B cell (primary cell): Measurements from ENCODE around the gene LRRC10. TPM values are rescaled to one million over a fixed set of nuclear protein-coding genes. Genes with fewer than 3 reads are reported as not detected.
"Not testable (repeated sequence)": the region's sequence is repeated elsewhere in the genome, so short reads cannot be mapped to it uniquely, and the experiment has no call there.

Experiments
- ATAC-seq: fragments of 200-7000 bp; cut with Tn5 transposase; one replicate; pipeline ENCODE4 v1.10.0; 2021; ENCODE audit warnings: low read depth, mild to moderate bottlenecking, moderate number of reproducible peaks, moderate library complexity
- CTCF ChIA-PET: fragments of 350-600 bp; sonication (Branson Sonifier 250); formaldehyde crosslinking; loops from one replicate; lab custom pipeline; 2021; ENCODE audit warnings: antibody characterized with exemption, inconsistent platforms; lab: Charles Lee
- POLR2A ChIA-PET: fragments of 350-600 bp; sonication (Branson Sonifier 250); formaldehyde crosslinking; loops from one replicate; lab custom pipeline; 2021; ENCODE audit warnings: antibody characterized with exemption; lab: Charles Lee
- DNase-seq: peaks from one replicate; pipeline ENCODE4 v3.0.0; 2013
- H2AFZ ChIP-seq: 2 replicates; pipeline ENCODE4 v1.6.1; 2012; ENCODE audit warnings: mild to moderate bottlenecking, low read depth, low read length; ENCODE audit not compliant: insufficient read depth, poor library complexity, severe bottlenecking
- H3K27ac ChIP-seq, 2 donors: 1 replicate in 1 of 2; 2 replicates in 1 of 2; pipeline ENCODE4 v1.5.1; 2012 to 2013; ENCODE audit warnings: low read length in 2 of 2, mild to moderate bottlenecking in 2 of 2, moderate library complexity in 1 of 2
- H3K27me3 ChIP-seq, 4 experiments: fragments of 200-600 bp in 1 of 4; sonication (generic) in 1 of 4; replicated peaks in 1 of 4; 1 replicate in 2 of 4; 2 replicates in 2 of 4; pipeline versions ENCODE4 v1.6.1 to v1.7.0; 2013 to 2016; ENCODE audit warnings: low read length in 3 of 4, mild to moderate bottlenecking in 2 of 4, mixed read lengths in 1 of 4, moderate library complexity in 1 of 4; ENCODE audit not compliant: insufficient read depth in 4 of 4, control insufficient read depth in 3 of 4; ENCODE audit errors: control extremely low read depth in 1 of 4
- H3K36me3 ChIP-seq, 2 experiments: replicated peaks in 1 of 2; 1 replicate in 1 of 2; 2 replicates in 1 of 2; pipeline versions ENCODE4 v1.6.1 to v1.7.1; 2013; ENCODE audit warnings: low read length in 1 of 2; ENCODE audit not compliant: insufficient read depth in 2 of 2, control insufficient read depth in 1 of 2; ENCODE audit errors: control extremely low read depth in 1 of 2, extremely low read depth in 1 of 2
- H3K4me1 ChIP-seq, 2 donors: fragments of 200-600 bp in 1 of 2; sonication (generic) in 1 of 2; 1 replicate in 1 of 2; 2 replicates in 1 of 2; pipeline versions ENCODE4 v1.5.1 to v1.6.1; 2013 to 2017; ENCODE audit warnings: low read length in 2 of 2; ENCODE audit not compliant: control insufficient read depth in 2 of 2, insufficient read depth in 2 of 2
- H3K4me2 ChIP-seq: replicated peaks from 2 replicates; pipeline ENCODE3; 2012; ENCODE audit warnings: mild to moderate bottlenecking, low read depth, low read length; ENCODE audit not compliant: poor library complexity, severe bottlenecking
- H3K4me3 ChIP-seq, 5 experiments: fragments of 200-600 bp in 1 of 5; sonication (generic) in 1 of 5; 1 replicate in 3 of 5; 2 replicates in 2 of 5; pipeline versions ENCODE4 v1.5.1 to v1.7.0; 2011 to 2016; ENCODE audit warnings: low read length in 4 of 5, mild to moderate bottlenecking in 4 of 5, low read depth in 2 of 5, control low read depth in 1 of 5, moderate library complexity in 1 of 5; ENCODE audit not compliant: insufficient read depth in 1 of 5; ENCODE audit errors: control extremely low read depth in 1 of 5, extremely low read depth in 1 of 5
- H3K79me2 ChIP-seq: fragments of 200-600 bp; sonication (generic); one replicate; pipeline ENCODE4 v1.6.0; 2016; ENCODE audit warnings: low read length; ENCODE audit not compliant: control insufficient read depth, insufficient read depth
- H3K9ac ChIP-seq: fragments of 200-600 bp; sonication (generic); 2 replicates; pipeline ENCODE4 v1.6.1; 2017; ENCODE audit warnings: mild to moderate bottlenecking, low read length, moderate library complexity
- H3K9me3 ChIP-seq, 3 donors: one replicate each; pipeline versions ENCODE4 v1.6.1 to v1.7.1; 2013; ENCODE audit warnings: low read length in 2 of 3; ENCODE audit not compliant: control insufficient read depth in 2 of 3, insufficient read depth in 1 of 3; ENCODE audit errors: control extremely low read depth in 1 of 3
- H4K20me1 ChIP-seq: 2 replicates; pipeline ENCODE4 v1.6.0; 2012; ENCODE audit warnings: mild to moderate bottlenecking, low read length; ENCODE audit not compliant: insufficient read depth, control insufficient read depth, poor library complexity, severe bottlenecking
- H3K27ac Mint-ChIP-seq: one replicate; pipeline ENCODE4 v1.8.0; 2021; ENCODE audit warnings: mixed read lengths
- H3K27me3 Mint-ChIP-seq: one replicate; pipeline ENCODE4 v1.8.0; 2021; ENCODE audit warnings: mixed read lengths
- H3K4me1 Mint-ChIP-seq: one replicate; pipeline ENCODE4 v1.8.0; 2021; ENCODE audit warnings: mixed read lengths
- H3K4me3 Mint-ChIP-seq: one replicate; pipeline ENCODE4 v1.8.0; 2021; ENCODE audit warnings: mixed read lengths
- H3K9me3 Mint-ChIP-seq: one replicate; pipeline ENCODE4 v1.8.0; 2022; ENCODE audit warnings: mixed read lengths; ENCODE audit not compliant: insufficient read depth
- CTCF ChIP-seq: fragments of 200-600 bp; IDR thresholded peaks from one replicate; pipeline ENCODE4 v1.8.0; 2022; ENCODE audit warnings: antibody characterized with exemption, mild to moderate bottlenecking
- EZH2 ChIP-seq: IDR thresholded peaks from 2 replicates; pipeline ENCODE4 v1.6.1; 2012; ENCODE audit warnings: borderline replicate concordance, low read depth, mild to moderate bottlenecking, moderate library complexity, low read length; ENCODE audit not compliant: insufficient read depth, poor library complexity, severe bottlenecking
- WGBS: methylation state at CpG from one replicate; pipeline ENCODE4 v1.1.5; 2013; ENCODE audit warnings: missing lambda C conversion rate; ENCODE audit not compliant: insufficient coverage; 5-methylcytosine and 5-hydroxymethylcytosine counted together
- intact Hi-C: fragments of 100-400 bp; cut with micrococcal nuclease; formaldehyde crosslinking; loops from one replicate; pipeline ENCODE4 v1.10.0; 2022
- polyA plus RNA-seq: library from polyadenylated mRNA; depleted of rRNA; stranded (reverse); fragments of >200 nt; gene quantifications from 2 replicates; pipeline ENCODE4 v1.2.3, GENCODE V29; 2012
- total RNA-seq, 2 donors: library from RNA; stranded (reverse); fragments of 120-200 nt in 1 of 2; gene quantifications; 1 replicate in 1 of 2; 2 replicates in 1 of 2; pipeline versions ENCODE4 v1.2.3 to v1.2.4, GENCODE V29; 2013 to 2022

The LRRC10 gene
- total and polyA plus RNA-seq, 2 donors (not counting 1 experiment from before 2014, with no cell fraction given): not detected

- H3K79me2 ChIP-seq, H3K4me2 ChIP-seq, H3K4me1 ChIP-seq, H3K4me3 ChIP-seq, H3K27ac Mint-ChIP-seq, H3K4me1 Mint-ChIP-seq, H2AFZ ChIP-seq, H3K4me3 Mint-ChIP-seq, DNase-seq, H3K27me3 ChIP-seq, CTCF ChIA-PET, POLR2A ChIA-PET, H3K9me3 Mint-ChIP-seq, H3K27ac ChIP-seq, H3K9me3 ChIP-seq, H3K9ac ChIP-seq, intact Hi-C loops, H3K27me3 Mint-ChIP-seq, H4K20me1 ChIP-seq, ATAC-seq: not testable (repeated sequence)
- WGBS: 100% methylated on average over 3 of the region's 6 CpGs
- peaks cover 13 to 39% of the 10 kb centered on the region in 2 experiments for H3K36me3 ChIP-seq
Observed at GRCh38 chr12:69603556-69603955, 7.2 kb downstream of the LRRC10 start.

GRCh38 chr12:69602954-69603353 is 7.8 kb downstream of the LRRC10 start:
- POLR2A ChIA-PET: no interaction called here
- no peaks in the 10 kb centered on the region for H4K20me1 ChIP-seq
- H3K27me3 ChIP-seq: no peaks in the 10 kb centered on the region
- H3K27ac ChIP-seq: no peak overlapping the region
- no peaks in the 10 kb centered on the region for H3K9me3 ChIP-seq
- peaks cover 15 to 42% of the 10 kb centered on the region in 2 experiments for H3K36me3 ChIP-seq
- Mint-ChIP-seq H3K4me3 (no peak overlapping the region), H3K4me1 (no peaks in the 10 kb centered on the region), H3K27ac (no peak overlapping the region), H3K9me3 (no peaks in the 10 kb centered on the region), H3K27me3 (no peaks in the 10 kb centered on the region)
- H3K4me2 ChIP-seq: no peak overlapping the region
- H3K4me3 ChIP-seq: no peak overlapping the region
- H2AFZ ChIP-seq: no peak overlapping the region
- H3K4me1 ChIP-seq: no peaks in the 10 kb centered on the region
- CTCF ChIA-PET: no interaction called here
- H3K9ac ChIP-seq: no peak overlapping the region
- TF ChIP-seq EZH2 (no peak), CTCF (no peak)
- DNase-seq: no peak
- intact Hi-C loops: no loop called here
- ATAC-seq: no peak
- H3K79me2 ChIP-seq: no peaks in the 10 kb centered on the region
